IMR-90 (cell line): ENCODE results near the gene GZF1.

Experiments
- CTCF ChIP-seq: conservative IDR thresholded peaks from 2 replicates; pipeline ENCODE4 v1.5.1; 2012; ENCODE audit warnings: mild to moderate bottlenecking, low read depth, low read length, improper control_type of control experiment
- POLR2A ChIP-seq: IDR thresholded peaks from 2 replicates; pipeline ENCODE4 v1.6.1; 2012; ENCODE audit warnings: mild to moderate bottlenecking, low read depth, low read length

- TF ChIP-seq CTCF (no peak), POLR2A (no peak)
These were observed 16.0 kb upstream of the GZF1 start for GRCh38 chr20:23346002-23346401.
